ENCODE results near the gene PPAT. TPM values are rescaled to one million over a fixed set of nuclear protein-coding genes. Genes with fewer than 3 reads are reported as not detected.

The PPAT gene
- total RNA-seq, 2 donors from 2014 or later: 1.9 TPM

- Histone ChIP-seq H3K4me3 (no peak overlapping the region), H3K36me3 (peaks cover 31% of the 10 kb centered on the region), H3K4me1 (no peaks in the 10 kb centered on the region), H3K27me3 (no peaks in the 10 kb centered on the region), H3K9me3 (no peaks in the 10 kb centered on the region), H3K27ac (no peak overlapping the region)
- DNase-seq (ENCODE audit: low spot score): no peak
- TF ChIP-seq, protein P1, sequence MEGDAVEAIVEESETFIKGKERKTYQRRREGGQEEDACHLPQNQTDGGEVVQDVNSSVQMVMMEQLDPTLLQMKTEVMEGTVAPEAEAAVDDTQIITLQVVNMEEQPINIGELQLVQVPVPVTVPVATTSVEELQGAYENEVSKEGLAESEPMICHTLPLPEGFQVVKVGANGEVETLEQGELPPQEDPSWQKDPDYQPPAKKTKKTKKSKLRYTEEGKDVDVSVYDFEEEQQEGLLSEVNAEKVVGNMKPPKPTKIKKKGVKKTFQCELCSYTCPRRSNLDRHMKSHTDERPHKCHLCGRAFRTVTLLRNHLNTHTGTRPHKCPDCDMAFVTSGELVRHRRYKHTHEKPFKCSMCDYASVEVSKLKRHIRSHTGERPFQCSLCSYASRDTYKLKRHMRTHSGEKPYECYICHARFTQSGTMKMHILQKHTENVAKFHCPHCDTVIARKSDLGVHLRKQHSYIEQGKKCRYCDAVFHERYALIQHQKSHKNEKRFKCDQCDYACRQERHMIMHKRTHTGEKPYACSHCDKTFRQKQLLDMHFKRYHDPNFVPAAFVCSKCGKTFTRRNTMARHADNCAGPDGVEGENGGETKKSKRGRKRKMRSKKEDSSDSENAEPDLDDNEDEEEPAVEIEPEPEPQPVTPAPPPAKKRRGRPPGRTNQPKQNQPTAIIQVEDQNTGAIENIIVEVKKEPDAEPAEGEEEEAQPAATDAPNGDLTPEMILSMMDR (IDR thresholded peaks at IDR 0.05): no peak
Measured at GRCh38 chr4:56348576-56348975, 86.8 kb downstream of the PPAT start.

DNA sequence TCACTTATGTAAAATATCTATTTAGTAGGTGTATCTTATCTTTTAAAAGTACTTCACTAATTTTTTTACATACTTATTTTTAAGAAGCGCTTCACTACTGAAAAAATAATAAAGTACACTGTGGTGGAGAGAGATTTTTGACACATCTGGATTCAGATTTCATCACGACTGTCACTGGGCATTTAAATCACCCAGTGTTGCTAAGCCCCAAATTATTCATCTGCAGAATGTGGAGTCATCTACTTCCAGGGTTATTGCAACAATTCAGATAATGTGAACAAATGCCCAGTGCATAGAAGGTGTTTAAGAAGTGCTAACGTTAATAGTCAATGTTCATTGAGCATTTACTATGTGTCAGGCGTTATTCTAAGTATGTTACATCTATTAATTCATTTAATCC, 90.0 kb downstream of the PPAT start:
- Histone ChIP-seq H3K27me3 (no peaks in the 10 kb centered on the region), H3K27ac (no peak overlapping the region), H3K4me1 (no peaks in the 10 kb centered on the region), H3K36me3 (peaks cover 25% of the 10 kb centered on the region), H3K4me3 (no peak overlapping the region), H3K9me3 (no peaks in the 10 kb centered on the region)
- DNase-seq (ENCODE audit: low spot score): no peak
- TF ChIP-seq, protein P1 (IDR thresholded peaks at IDR 0.05): no peak

Other genes starting within 250 kb of the PPAT start
- 1 to 10 TPM; 4.8 to 5.4 TPM for gene AASDH, start 48.1 kb downstream of the PPAT start, total RNA-seq
- 10 to 100 TPM; 13.5 to 15.7 TPM for gene PAICS, start 645 bp upstream of the PPAT start, total RNA-seq
- 10 to 100 TPM; 22.1 to 46.3 TPM for gene SRP72, start 32.0 kb upstream of the PPAT start, total RNA-seq
- gene ARL9, start 70.2 kb upstream of the PPAT start, total RNA-seq: not detected
- gene HOPX, start 245.7 kb upstream of the PPAT start, total RNA-seq: 100 to 1,000 TPM in 1 of 2 donors, 1 to 10 TPM in 1; 7.8 to 203 TPM

All from right atrium auricular region (tissue), 2 donors.